Esophagus muscularis mucosa (tissue), 4 donors: Measurements from ENCODE around the gene MRPS15. TPM values are rescaled to one million over a fixed set of nuclear protein-coding genes. Genes with fewer than 3 reads are reported as not detected.

Experiments
- DNase-seq: peaks from one replicate; pipeline ENCODE4 v3.0.0-alpha.2; 2017; ENCODE audit errors: extremely low spot score
- H3K27ac ChIP-seq, 4 donors: fragments of 200-600 bp; sonication (generic); replicated peaks in 1 of 4; 1 replicate in 3 of 4; 2 replicates in 1 of 4; pipeline ENCODE4 v1.5.1; 2016 to 2019; ENCODE audit warnings: mild to moderate bottlenecking in 1 of 4
- H3K27me3 ChIP-seq, 4 donors: fragments of 200-600 bp; sonication (generic); one replicate each; pipeline versions ENCODE4 v1.5.1 to v1.6.0; 2016 to 2019
- H3K36me3 ChIP-seq, 4 donors: fragments of 200-600 bp; sonication (generic); one replicate each; pipeline ENCODE4 v1.5.1; 2016 to 2019
- H3K4me1 ChIP-seq, 4 donors: fragments of 200-600 bp; sonication (generic); one replicate each; pipeline ENCODE4 v1.5.1; 2016 to 2019
- H3K4me3 ChIP-seq, 4 donors: fragments of 200-600 bp; sonication (generic); 1 replicate in 2 of 4; 2 replicates in 2 of 4; pipeline ENCODE4 v1.5.1; 2016 to 2019; ENCODE audit warnings: mild to moderate bottlenecking in 4 of 4, moderate library complexity in 1 of 4
- H3K9me3 ChIP-seq, 4 donors: fragments of 200-600 bp; sonication (generic); 1 replicate in 3 of 4; 2 replicates in 1 of 4; pipeline ENCODE4 v1.5.1; 2016 to 2019
- CTCF ChIP-seq, 3 experiments: fragments of 200-600 bp in 2 of 3; fragments of 450-650 bp in 1 of 3; sonication (generic) in 2 of 3; IDR thresholded peaks; one replicate each; pipeline ENCODE4 v1.5.1; 2017 to 2019; ENCODE audit warnings: antibody characterized with exemption in 3 of 3, mild to moderate bottlenecking in 2 of 3, moderate library complexity in 1 of 3
- EP300 ChIP-seq: sonication (generic); formaldehyde crosslinking; IDR thresholded peaks from one replicate; pipeline ENCODE4 v1.6.1; 2017; ENCODE audit warnings: antibody characterized with exemption
- POLR2A ChIP-seq: fragments of 450-650 bp; IDR thresholded peaks from one replicate; pipeline ENCODE4 v1.6.1; 2017; ENCODE audit warnings: antibody characterized with exemption, moderate library complexity, mild to moderate bottlenecking, low read depth
- POLR2AphosphoS5 ChIP-seq, 2 donors: sonication (generic); formaldehyde crosslinking; IDR thresholded peaks; one replicate each; pipeline ENCODE4 v1.6.1; 2017; ENCODE audit warnings: antibody characterized with exemption in 2 of 2
- WGBS: methylation state at CpG from one replicate; pipeline ENCODE4 v1.1.5; 2018; 5-methylcytosine and 5-hydroxymethylcytosine counted together
- intact Hi-C: fragments of 100-400 bp; cut with DNase I; formaldehyde crosslinking; loops from one replicate; pipeline ENCODE4 v1.15.1; 2023
- total RNA-seq, 4 donors: library from RNA; depleted of rRNA; stranded (reverse); fragments of >200 nt; gene quantifications; one replicate each; pipeline versions ENCODE4 v1.1.0 to v1.2.1, GENCODE V29; 2016

The MRPS15 gene
- total RNA-seq, 4 donors from 2014 or later = 64.8 to 109 (median 86.8) TPM

GRCh38 chr1:36448530-36449056 is 15.6 kb downstream of the MRPS15 start:
- Histone ChIP-seq H3K36me3 (peaks cover 0 to 4% (median 0%) of the 10 kb centered on the region in 4 donors), H3K27ac (no peak overlapping the region), H3K27me3 (no peaks in the 10 kb centered on the region), H3K4me1 (peaks cover 5 to 28% (median 19%) of the 10 kb centered on the region in 4 donors), H3K9me3 (no peaks in the 10 kb centered on the region), H3K4me3 (no peak overlapping the region)
- intact Hi-C loops = no loop called here
- WGBS = 93% methylated on average over 4 of the region's 4 CpGs
- no peak for DNase-seq
- TF ChIP-seq CTCF (IDR thresholded peaks at IDR 0.05) = no peak
- no peak for TF ChIP-seq POLR2AphosphoS5 (IDR thresholded peaks at IDR 0.05)
- TF ChIP-seq EP300 = no peak
- no peak for TF ChIP-seq POLR2A

GRCh38 chr1:36447450-36447849 is 16.7 kb downstream of the MRPS15 start:
- H3K4me1 ChIP-seq = peaks cover 5 to 28% (median 19%) of the 10 kb centered on the region in 4 donors
- no peak for DNase-seq
- TF ChIP-seq POLR2AphosphoS5 (IDR thresholded peaks at IDR 0.05) = no peak
- no peak for TF ChIP-seq POLR2A
- TF ChIP-seq CTCF (IDR thresholded peaks at IDR 0.05) = no peak
- TF ChIP-seq EP300 = no peak
- H3K4me3 ChIP-seq = no peak overlapping the region
- peaks cover 0 to 11% (median 0%) of the 10 kb centered on the region in 4 donors for H3K36me3 ChIP-seq
- intact Hi-C loops = no loop called here
- H3K27ac ChIP-seq = no peak overlapping the region
- H3K9me3 ChIP-seq = no peaks in the 10 kb centered on the region
- H3K27me3 ChIP-seq = no peaks in the 10 kb centered on the region

GRCh38 chr1:36446746-36447145 is 17.4 kb downstream of the MRPS15 start:
- Histone ChIP-seq H3K36me3 (peaks cover 0 to 11% (median 0%) of the 10 kb centered on the region in 4 donors), H3K27ac (no peak overlapping the region), H3K4me1 (peaks cover 5 to 28% (median 19%) of the 10 kb centered on the region in 4 donors), H3K9me3 (no peaks in the 10 kb centered on the region), H3K27me3 (no peaks in the 10 kb centered on the region), H3K4me3 (no peak overlapping the region)
- intact Hi-C loops = no loop called here
- DNase-seq = no peak
- TF ChIP-seq POLR2AphosphoS5 (IDR thresholded peaks at IDR 0.05) (no peak), CTCF (IDR thresholded peaks at IDR 0.05) (no peak), EP300 (no peak), POLR2A (no peak)
- 71% methylated on average over 5 of the region's 5 CpGs for WGBS

GRCh38 chr1:36446271-36446670 is 17.9 kb downstream of the MRPS15 start:
- intact Hi-C loops = no loop called here
- TF ChIP-seq POLR2AphosphoS5 (IDR thresholded peaks at IDR 0.05) = no peak
- TF ChIP-seq CTCF (IDR thresholded peaks at IDR 0.05) = no peak
- TF ChIP-seq POLR2A = no peak
- no peak for TF ChIP-seq EP300
- Histone ChIP-seq H3K9me3 (no peaks in the 10 kb centered on the region), H3K27ac (no peak overlapping the region), H3K4me3 (no peak overlapping the region), H3K36me3 (peaks cover 0 to 11% (median 0%) of the 10 kb centered on the region in 4 donors), H3K27me3 (no peaks in the 10 kb centered on the region), H3K4me1 (peaks cover 5 to 24% (median 18%) of the 10 kb centered on the region in 4 donors)
- WGBS = 60% methylated on average over 8 of the region's 8 CpGs
- DNase-seq = no peak

- TF ChIP-seq CTCF (IDR thresholded peaks at IDR 0.05) (no peak), EP300 (no peak), POLR2AphosphoS5 (IDR thresholded peaks at IDR 0.05) (no peak), POLR2A (no peak)
- H3K4me1 ChIP-seq = no peaks in the 10 kb centered on the region
Measured at GRCh38 chr1:36443297-36443696, 20.9 kb downstream of the MRPS15 start.

More at GRCh38 chr1:36443297-36443696, 20.9 kb downstream of the MRPS15 start:
- Histone ChIP-seq H3K27me3 (no peaks in the 10 kb centered on the region), H3K4me3 (no peak overlapping the region), H3K27ac (no peak overlapping the region), H3K36me3 (peaks cover 0 to 30% (median 6%) of the 10 kb centered on the region in 4 donors), H3K9me3 (no peaks in the 10 kb centered on the region)
- intact Hi-C loops = no loop called here
- 73% methylated on average over 2 of the region's 2 CpGs for WGBS
- DNase-seq = no peak
